ENCODE data around the gene UAP1. TPM values are rescaled to one million over a fixed set of nuclear protein-coding genes. Genes with fewer than 3 reads are reported as not detected.

The UAP1 gene
- polyA plus RNA-seq, 1 donor: 63.2 TPM

DNA sequence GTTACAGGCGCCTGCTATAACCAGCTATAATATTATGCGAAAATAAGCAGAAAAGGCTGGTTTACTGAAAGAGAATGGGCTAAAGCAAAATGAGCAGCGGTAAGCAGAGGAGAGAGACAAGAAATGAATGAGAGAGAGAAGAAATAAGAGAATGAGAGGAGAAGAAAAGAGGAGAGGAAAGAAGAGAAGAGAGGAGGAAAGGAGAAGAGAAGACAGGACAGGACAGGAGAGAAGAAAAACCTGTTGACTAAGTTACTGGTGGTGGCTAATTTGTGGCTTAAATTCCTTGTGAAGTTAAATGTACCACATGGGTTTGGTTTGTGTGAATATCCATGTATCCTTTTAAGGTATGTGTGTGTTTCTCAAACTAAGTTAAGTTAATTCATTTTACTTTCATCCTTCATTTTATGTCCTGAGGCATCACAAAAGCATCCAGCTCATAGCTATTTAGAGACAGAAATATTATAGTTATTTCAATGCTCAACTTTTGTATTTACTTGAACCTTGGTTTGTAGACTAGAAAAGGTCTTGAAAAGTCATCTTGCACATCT is 67.6 kb downstream of the UAP1 start:
- peaks cover 6% of the 10 kb centered on the region for H3K4me1 ChIP-seq (ENCODE audit: control insufficient read depth, insufficient read depth, low read length)
- H3K4me3 ChIP-seq (ENCODE audit: low read length): no peak overlapping the region
- no peaks in the 10 kb centered on the region for H3K27me3 ChIP-seq (ENCODE audit: control insufficient read depth, insufficient read depth, low read length)
- no peak overlapping the region for H3K27ac ChIP-seq (ENCODE audit: low read length)
- 100% methylated on average over 3 of the region's 3 CpGs for WGBS (ENCODE audit: insufficient coverage, low lambda C conversion rate)
- no peak for DNase-seq
- no peaks in the 10 kb centered on the region for H3K36me3 ChIP-seq (ENCODE audit: control insufficient read depth, insufficient read depth, low read length)
- no peaks in the 10 kb centered on the region for H3K9me3 ChIP-seq (ENCODE audit: control insufficient read depth, low read depth, low read length)

DNA sequence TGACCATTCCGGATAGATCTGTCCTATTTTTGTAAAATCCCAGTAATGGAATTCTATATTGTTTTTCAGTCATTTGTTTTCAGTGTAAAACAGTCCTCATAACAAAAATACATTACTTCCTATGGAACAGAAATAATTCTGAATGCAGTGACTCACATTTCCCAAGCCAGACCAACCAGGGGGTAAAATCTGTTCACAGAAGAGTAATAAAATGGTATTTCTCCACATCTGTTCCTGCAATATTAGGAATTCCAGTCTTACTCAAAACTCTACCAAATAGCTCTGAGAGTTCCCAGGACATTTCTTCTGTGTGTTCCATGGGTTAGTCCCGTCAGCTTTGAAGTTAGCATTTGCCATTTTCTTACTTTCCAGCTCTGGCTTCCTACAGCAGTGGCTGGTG is 68.1 kb downstream of the UAP1 start:
- peaks cover 6% of the 10 kb centered on the region for H3K4me1 ChIP-seq (ENCODE audit: control insufficient read depth, insufficient read depth, low read length)
- no peak overlapping the region for H3K4me3 ChIP-seq (ENCODE audit: low read length)
- no peaks in the 10 kb centered on the region for H3K9me3 ChIP-seq (ENCODE audit: control insufficient read depth, low read depth, low read length)
- 100% methylated on average over 1 of the region's 2 CpGs for WGBS (ENCODE audit: insufficient coverage, low lambda C conversion rate)
- H3K27ac ChIP-seq (ENCODE audit: low read length): no peak overlapping the region
- H3K36me3 ChIP-seq (ENCODE audit: control insufficient read depth, insufficient read depth, low read length): no peaks in the 10 kb centered on the region
- DNase-seq: no peak
- no peaks in the 10 kb centered on the region for H3K27me3 ChIP-seq (ENCODE audit: control insufficient read depth, insufficient read depth, low read length)

DNA sequence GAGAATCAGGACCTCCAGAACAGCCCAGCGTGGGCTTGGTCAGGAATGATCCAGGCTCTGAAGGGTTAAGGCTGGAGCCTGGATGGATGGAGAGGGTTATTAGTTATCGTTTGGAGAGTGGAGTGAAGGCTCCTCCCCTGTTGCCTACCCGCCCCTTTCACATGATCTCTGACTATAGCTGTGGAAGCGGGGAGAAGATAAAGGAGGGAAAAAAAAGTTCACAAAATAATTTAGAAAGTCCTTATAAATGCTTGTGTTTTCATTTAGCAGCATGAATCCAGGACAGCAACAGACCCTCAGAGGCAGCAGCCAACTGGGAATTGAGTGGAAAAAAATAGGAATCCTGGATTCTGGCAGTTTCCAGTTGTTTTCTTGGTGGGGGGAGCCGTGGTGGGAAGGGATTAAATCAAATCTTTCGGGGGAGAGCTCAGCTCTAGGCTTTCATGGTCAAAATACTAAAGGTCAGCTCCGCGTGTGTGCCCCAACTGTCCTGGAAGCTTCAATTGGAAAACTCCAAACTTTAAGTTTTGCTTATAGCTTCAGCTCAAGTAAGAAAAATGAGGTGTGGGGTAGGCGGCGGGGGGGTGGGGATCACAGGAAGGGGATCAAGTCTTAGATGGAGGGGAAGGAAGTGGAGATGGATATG is 70.1 kb downstream of the UAP1 start:
- DNase-seq: peak in 1 of 2 donors; percentile 37
- Histone ChIP-seq H3K27ac (ENCODE audit: low read length) (peak overlapping the region; percentile 84), H3K27me3 (ENCODE audit: control insufficient read depth, insufficient read depth, low read length) (no peaks in the 10 kb centered on the region), H3K4me3 (ENCODE audit: low read length) (peak overlapping the region; percentile 45), H3K4me1 (ENCODE audit: control insufficient read depth, insufficient read depth, low read length) (peaks cover 6% of the 10 kb centered on the region), H3K9me3 (ENCODE audit: control insufficient read depth, low read depth, low read length) (no peaks in the 10 kb centered on the region), H3K36me3 (ENCODE audit: control insufficient read depth, insufficient read depth, low read length) (no peaks in the 10 kb centered on the region)
- no CpG with 5 or more reads among the region's 10 CpGs for WGBS (ENCODE audit: insufficient coverage, low lambda C conversion rate)

DNA sequence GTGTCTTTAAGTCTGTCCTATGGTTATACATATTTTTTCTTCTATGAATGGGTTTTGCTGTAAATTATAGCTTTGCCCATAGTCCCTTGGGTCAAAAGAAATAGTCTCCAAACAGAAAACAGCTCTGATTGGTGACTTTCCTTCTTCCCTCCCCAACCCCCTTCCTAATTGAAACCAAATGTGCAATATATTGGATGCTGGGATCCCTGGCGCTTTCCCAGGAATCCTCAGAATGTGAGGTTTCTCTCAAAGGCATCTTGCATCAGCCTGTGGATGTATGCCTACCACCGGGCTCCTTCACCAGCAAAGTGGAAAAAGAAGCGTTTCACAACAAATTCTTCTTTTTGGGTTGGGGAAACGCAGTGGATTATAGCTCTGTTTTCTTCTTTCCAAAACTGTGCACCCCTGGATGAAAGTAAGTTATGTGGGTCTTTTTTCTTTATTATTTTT is 70.7 kb downstream of the UAP1 start, which contains the start of gene DDR2:
TSS of gene DDR2 (plus strand) at position 248 of the 450 bp plus-strand sequence. CDS start 86,600 bp downstream, outside the sequence.
- Histone ChIP-seq H3K36me3 (ENCODE audit: control insufficient read depth, insufficient read depth, low read length) (no peaks in the 10 kb centered on the region), H3K4me3 (ENCODE audit: low read length) (peak within 1 kb of the TSS; percentile 45), H3K27ac (ENCODE audit: low read length) (peak within 1 kb of the TSS; percentile 84), H3K9me3 (ENCODE audit: control insufficient read depth, low read depth, low read length) (no peaks in the 10 kb centered on the region), H3K4me1 (ENCODE audit: control insufficient read depth, insufficient read depth, low read length) (peaks cover 6% of the 10 kb centered on the region), H3K27me3 (ENCODE audit: control insufficient read depth, insufficient read depth, low read length) (no peaks in the 10 kb centered on the region)
- peak in 1 of 2 donors; percentile 45 for DNase-seq
- WGBS (ENCODE audit: insufficient coverage, low lambda C conversion rate): 100% methylated on average over 1 of the region's 4 CpGs

DNA sequence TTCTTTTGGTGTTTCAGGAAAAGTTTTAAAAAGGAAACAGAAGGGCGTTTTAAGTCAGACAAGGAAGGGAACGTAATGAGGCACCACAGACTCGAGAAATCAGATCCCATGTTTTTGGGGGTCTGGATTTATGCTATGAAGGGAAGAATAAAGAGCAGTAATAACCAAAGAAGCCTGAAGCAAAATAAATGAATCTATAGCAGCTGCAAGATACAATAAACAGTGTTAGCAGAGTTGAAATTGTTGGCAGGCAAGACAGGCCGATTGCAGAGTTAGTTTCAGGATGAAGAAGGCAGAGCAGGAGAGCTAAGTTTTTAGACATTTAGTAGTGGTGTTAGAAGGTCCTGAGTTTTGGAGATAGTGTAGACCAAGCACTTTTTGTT is 71.2 kb downstream of the UAP1 start:
- Histone ChIP-seq H3K4me1 (ENCODE audit: control insufficient read depth, insufficient read depth, low read length) (peaks cover 6% of the 10 kb centered on the region), H3K9me3 (ENCODE audit: control insufficient read depth, low read depth, low read length) (no peaks in the 10 kb centered on the region), H3K4me3 (ENCODE audit: low read length) (peak overlapping the region; percentile 45), H3K36me3 (ENCODE audit: control insufficient read depth, insufficient read depth, low read length) (no peaks in the 10 kb centered on the region), H3K27ac (ENCODE audit: low read length) (peak overlapping the region; percentile 84), H3K27me3 (ENCODE audit: control insufficient read depth, insufficient read depth, low read length) (no peaks in the 10 kb centered on the region)
- WGBS (ENCODE audit: insufficient coverage, low lambda C conversion rate): 79% methylated on average over 3 of the region's 4 CpGs
- DNase-seq: peak in 1 of 2 donors; percentile 17

DNA sequence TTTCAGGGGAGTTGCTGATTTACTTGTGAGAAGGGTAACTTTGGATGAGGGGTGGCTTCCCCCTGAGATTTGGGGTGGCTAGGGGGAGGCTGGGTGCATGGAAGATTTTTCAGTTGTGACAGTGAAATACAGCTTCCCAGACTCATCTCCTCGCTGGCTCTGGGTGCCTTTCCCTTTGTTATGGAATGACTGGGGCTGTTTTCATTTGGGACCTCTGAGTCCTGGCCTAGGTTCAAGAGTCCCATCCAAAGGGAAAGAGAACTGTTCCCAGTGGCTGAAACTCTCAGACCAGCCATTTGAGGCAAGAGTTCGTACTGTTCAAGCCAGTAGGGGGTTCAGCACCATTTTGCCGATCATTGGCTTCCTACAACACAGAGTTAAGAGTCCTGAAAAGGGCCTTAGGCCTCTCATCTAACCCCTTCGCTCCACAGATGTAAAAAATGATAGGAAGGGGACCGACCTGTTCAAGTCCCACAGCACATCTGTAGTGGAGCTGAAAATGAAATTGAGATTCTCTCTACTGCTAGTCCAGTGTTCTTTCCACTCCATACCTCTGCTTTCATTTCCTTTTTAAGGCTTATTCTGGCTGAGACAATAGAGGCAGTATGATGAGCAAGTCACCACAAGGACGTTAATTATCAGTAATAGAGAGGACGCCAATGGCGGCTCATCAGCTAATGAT is 71.7 kb downstream of the UAP1 start:
- Histone ChIP-seq H3K27ac (ENCODE audit: low read length) (peak overlapping the region; percentile 84), H3K36me3 (ENCODE audit: control insufficient read depth, insufficient read depth, low read length) (no peaks in the 10 kb centered on the region), H3K9me3 (ENCODE audit: control insufficient read depth, low read depth, low read length) (no peaks in the 10 kb centered on the region), H3K4me3 (ENCODE audit: low read length) (peak overlapping the region; percentile 45), H3K4me1 (ENCODE audit: control insufficient read depth, insufficient read depth, low read length) (peaks cover 6% of the 10 kb centered on the region), H3K27me3 (ENCODE audit: control insufficient read depth, insufficient read depth, low read length) (no peaks in the 10 kb centered on the region)
- WGBS (ENCODE audit: insufficient coverage, low lambda C conversion rate): 92% methylated on average over 2 of the region's 8 CpGs
- DNase-seq: peak in 1 of 2 donors; percentile 17

DNA sequence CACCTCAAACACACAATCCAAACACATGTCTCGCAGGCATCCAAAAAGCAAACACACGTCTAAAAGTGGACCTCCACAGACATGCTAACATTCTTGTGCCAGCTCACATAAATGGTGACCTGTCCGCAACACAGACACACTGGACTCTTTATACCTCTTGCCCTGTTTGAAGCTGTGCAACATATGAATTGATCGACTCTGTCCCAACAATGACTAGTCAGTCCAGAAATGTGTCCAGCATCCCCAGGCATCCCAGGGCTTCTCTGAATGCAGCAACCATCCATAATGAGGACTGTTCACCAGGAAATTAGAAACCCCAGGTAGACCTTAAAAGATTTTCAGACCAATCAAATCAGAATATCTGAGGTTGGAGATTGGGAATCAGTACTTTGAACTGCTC is 73.9 kb downstream of the UAP1 start:
- no CpG with 5 or more reads among the region's 4 CpGs for WGBS (ENCODE audit: insufficient coverage, low lambda C conversion rate)
- Histone ChIP-seq H3K36me3 (ENCODE audit: control insufficient read depth, insufficient read depth, low read length) (no peaks in the 10 kb centered on the region), H3K4me3 (ENCODE audit: low read length) (no peak overlapping the region), H3K9me3 (ENCODE audit: control insufficient read depth, low read depth, low read length) (no peaks in the 10 kb centered on the region), H3K4me1 (ENCODE audit: control insufficient read depth, insufficient read depth, low read length) (peaks cover 6% of the 10 kb centered on the region), H3K27ac (ENCODE audit: low read length) (no peak overlapping the region), H3K27me3 (ENCODE audit: control insufficient read depth, insufficient read depth, low read length) (no peaks in the 10 kb centered on the region)
- no peak for DNase-seq

DNA sequence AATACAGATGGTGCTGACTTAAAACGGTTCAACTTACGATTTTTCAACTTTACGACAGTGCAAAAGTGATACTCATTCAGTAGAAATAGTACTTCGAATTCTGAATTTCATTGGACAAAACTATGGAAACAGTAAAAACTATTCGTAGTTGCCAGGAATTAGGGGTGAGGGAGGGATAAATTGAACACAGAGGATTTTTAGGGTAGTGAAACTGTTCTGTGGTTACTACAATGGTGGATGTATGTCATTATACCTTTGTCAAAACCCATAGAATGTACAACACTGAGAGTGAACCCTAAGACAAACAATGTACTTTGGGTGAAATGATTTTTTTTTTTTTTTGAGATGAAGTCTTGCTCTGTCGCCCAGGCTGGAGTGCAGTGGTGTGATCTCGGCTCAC is 78.2 kb downstream of the UAP1 start:
- Histone ChIP-seq H3K9me3 (ENCODE audit: control insufficient read depth, low read depth, low read length) (no peaks in the 10 kb centered on the region), H3K4me1 (ENCODE audit: control insufficient read depth, insufficient read depth, low read length) (no peaks in the 10 kb centered on the region), H3K4me3 (ENCODE audit: low read length) (no peak overlapping the region), H3K27ac (ENCODE audit: low read length) (no peak overlapping the region), H3K27me3 (ENCODE audit: control insufficient read depth, insufficient read depth, low read length) (no peaks in the 10 kb centered on the region), H3K36me3 (ENCODE audit: control insufficient read depth, insufficient read depth, low read length) (no peaks in the 10 kb centered on the region)
- 96% methylated on average over 4 of the region's 7 CpGs for WGBS (ENCODE audit: insufficient coverage, low lambda C conversion rate)
- no peak for DNase-seq

DNA sequence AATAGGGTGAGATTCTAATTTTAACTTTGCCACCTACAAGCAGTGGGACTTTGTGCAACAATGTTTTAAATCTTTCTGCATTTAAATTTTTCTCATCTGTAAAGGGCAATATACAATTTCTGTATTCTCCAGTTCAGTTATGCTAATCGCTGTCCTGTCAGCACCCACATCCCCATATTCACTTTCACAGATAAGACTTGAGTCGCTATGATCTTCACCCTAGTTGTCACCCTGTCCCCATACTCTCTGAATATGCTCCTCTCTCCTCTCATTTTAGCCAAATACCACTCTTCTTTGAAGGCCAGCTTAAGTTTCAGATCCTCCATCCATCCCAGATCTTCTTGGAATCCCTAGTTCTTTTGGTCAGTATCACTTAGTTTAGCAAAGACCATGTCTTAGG is 79.6 kb downstream of the UAP1 start:
- WGBS (ENCODE audit: insufficient coverage, low lambda C conversion rate): 67% methylated on average over 1 of the region's 2 CpGs
- Histone ChIP-seq H3K27me3 (ENCODE audit: control insufficient read depth, insufficient read depth, low read length) (no peaks in the 10 kb centered on the region), H3K27ac (ENCODE audit: low read length) (no peak overlapping the region), H3K4me1 (ENCODE audit: control insufficient read depth, insufficient read depth, low read length) (no peaks in the 10 kb centered on the region), H3K9me3 (ENCODE audit: control insufficient read depth, low read depth, low read length) (no peaks in the 10 kb centered on the region), H3K4me3 (ENCODE audit: low read length) (no peak overlapping the region), H3K36me3 (ENCODE audit: control insufficient read depth, insufficient read depth, low read length) (no peaks in the 10 kb centered on the region)
- no peak for DNase-seq

DNA sequence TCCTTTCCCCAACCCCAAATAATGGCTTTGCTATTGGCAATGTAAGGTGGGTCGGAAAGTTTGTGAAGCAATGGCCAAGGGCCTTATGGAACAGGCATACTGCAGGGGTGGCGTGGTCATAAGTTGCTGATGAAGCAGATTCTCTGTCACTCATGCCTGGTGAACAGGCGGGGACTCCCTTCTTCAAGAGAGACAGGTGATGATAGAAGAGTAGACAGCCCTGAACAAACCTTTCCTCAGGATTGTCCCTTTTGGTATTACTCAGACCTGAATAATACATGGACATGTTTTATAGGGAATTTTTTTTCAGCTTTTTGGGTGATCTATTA is 83.4 kb downstream of the UAP1 start:
- Histone ChIP-seq H3K36me3 (ENCODE audit: control insufficient read depth, insufficient read depth, low read length) (no peaks in the 10 kb centered on the region), H3K9me3 (ENCODE audit: control insufficient read depth, low read depth, low read length) (no peaks in the 10 kb centered on the region), H3K4me3 (ENCODE audit: low read length) (no peak overlapping the region), H3K27ac (ENCODE audit: low read length) (no peak overlapping the region), H3K27me3 (ENCODE audit: control insufficient read depth, insufficient read depth, low read length) (no peaks in the 10 kb centered on the region), H3K4me1 (ENCODE audit: control insufficient read depth, insufficient read depth, low read length) (no peaks in the 10 kb centered on the region)
- DNase-seq: no peak
- no CpG with 5 or more reads among the region's 3 CpGs for WGBS (ENCODE audit: insufficient coverage, low lambda C conversion rate)

Measured in large intestine (tissue), 3 donors.